NT2/D1 (cell line): ENCODE measurements around the gene FEM1A.

Experiments
- SUZ12 ChIP-seq: IDR thresholded peaks from 2 replicates; pipeline ENCODE4 v1.6.1; 2011; ENCODE audit not compliant: insufficient read length, insufficient read depth; ENCODE audit errors: extremely low read depth
- YY1 ChIP-seq: IDR thresholded peaks from 2 replicates; pipeline ENCODE4 v1.6.1; 2011; ENCODE audit not compliant: insufficient read length, insufficient read depth
- ZNF274 ChIP-seq: IDR thresholded peaks from 2 replicates; pipeline ENCODE4 v1.6.1; 2011; ENCODE audit warnings: mild to moderate bottlenecking, low read depth, low read length

DNA sequence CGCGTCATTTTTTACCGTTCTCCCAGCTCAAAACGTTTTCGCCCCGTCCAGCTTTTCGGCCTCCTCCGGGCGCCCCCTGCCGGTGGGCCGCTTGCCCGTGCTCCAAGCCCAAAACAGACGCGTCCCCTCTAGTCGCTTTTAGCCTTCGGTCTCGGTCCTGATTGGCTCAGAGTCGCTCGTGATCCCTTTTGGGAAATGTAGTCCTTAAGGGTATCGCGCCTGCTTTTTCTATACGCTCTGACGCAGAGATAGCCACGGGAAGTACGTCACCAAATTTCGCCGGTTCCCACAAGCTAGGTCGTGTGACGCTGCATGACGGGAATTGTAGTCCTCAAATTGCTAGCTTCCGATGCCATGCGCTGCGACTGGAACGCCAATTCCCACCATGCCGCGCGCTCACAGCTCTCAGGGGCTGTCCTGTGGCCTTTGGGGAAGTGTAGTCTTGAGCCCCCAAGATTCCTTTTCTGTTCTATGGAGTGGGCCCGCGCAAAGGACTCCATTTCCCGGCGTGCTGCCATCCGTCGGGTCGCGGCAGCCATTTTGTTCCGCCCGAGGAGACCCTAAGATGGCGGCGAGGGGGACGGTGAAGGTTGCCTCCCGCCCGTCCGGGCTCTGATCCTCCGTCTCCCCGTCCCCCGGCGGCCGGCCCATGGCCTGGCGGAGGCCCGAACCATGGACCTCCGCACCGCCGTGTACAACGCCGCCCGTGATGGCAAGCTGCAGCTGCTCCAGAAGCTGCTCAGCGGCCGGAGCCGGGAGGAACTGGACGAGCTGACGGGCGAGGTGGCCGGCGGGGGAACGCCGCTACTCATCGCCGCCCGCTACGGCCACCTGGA is at the start of gene FEM1A:
- no peak for TF ChIP-seq ZNF274
- TF ChIP-seq YY1 = peak; percentile 98
- TF ChIP-seq SUZ12 = no peak
